HG02943 (cell line): ENCODE results near the gene SRSF10.

Experiments
- ATAC-seq: cut with Tn5 transposase; IDR thresholded peaks from one replicate; pipeline ENCODE4 v1.9.1; 2021; ENCODE audit warnings: mild to moderate bottlenecking, low read depth, moderate library complexity; ENCODE audit not compliant: unreplicated experiment

SRSF10 gene

DNA sequence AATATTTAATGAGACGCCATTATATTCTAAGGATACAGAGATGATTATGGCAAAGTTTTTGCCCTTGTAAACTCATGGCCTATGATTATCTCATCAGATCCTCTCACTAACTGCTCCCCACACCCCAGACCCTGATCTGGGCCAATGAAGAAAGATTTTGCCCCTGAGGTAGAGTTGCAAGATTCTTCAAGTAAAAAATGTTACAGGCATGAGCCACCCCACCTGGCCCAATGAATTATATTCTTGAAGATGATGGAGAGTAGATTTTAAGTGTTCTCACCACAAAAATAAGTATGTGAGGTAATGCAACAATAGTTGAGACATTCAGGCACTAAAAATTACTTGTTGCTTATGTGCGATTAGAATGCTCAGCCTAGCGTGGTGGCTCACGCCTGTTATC is 65.2 kb downstream of the SRSF10 start:
- no peak for ATAC-seq
